GM20000 (cell line): ENCODE data around the gene TSPAN4.

Experiments
- DNase-seq: peaks from one replicate; pipeline ENCODE4 v3.0.0; 2012; ENCODE audit warnings: low spot score
- TF ChIP-seq, protein P1 (sequence below): IDR thresholded peaks from 2 replicates; pipeline ENCODE4 v1.5.1; 2012; ENCODE audit warnings: mild to moderate bottlenecking, control low read depth; ENCODE audit errors: extremely low read depth, missing control alignments

Gene TSPAN4

DNA sequence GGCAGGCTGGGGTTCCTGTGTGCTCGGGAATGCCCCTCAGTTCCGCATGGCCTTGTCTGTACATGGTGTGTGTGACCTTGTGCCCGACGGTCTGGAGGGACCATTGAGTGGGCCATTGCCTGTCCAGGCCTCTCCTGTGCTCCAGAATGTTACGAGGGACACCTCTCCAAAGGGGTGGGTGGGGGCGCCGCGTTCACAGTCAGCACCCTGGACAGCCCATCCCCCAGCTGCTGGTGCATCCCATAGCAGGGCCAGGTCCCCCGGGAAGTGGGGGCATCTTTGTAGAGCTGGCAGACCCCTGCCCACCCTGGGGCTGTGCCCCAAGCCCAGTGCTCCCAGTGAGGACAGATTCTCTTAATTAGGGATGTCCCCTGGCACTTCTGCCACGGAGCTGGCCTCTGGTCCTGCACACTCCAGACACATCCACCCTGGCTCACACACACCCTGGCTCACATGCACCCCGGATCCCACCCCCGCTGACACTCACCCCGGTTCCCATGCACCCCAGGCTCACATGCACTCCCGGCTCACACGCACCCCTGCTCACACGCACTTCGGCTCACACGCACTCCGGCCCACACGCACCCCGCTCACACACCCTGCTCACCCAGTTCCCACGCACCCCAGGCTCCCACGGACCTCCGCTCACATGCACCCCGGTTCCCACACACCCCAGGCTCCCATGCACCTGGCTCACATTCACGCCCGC lies 15.6 kb downstream of the TSPAN4 start:
- TF ChIP-seq, protein P1, sequence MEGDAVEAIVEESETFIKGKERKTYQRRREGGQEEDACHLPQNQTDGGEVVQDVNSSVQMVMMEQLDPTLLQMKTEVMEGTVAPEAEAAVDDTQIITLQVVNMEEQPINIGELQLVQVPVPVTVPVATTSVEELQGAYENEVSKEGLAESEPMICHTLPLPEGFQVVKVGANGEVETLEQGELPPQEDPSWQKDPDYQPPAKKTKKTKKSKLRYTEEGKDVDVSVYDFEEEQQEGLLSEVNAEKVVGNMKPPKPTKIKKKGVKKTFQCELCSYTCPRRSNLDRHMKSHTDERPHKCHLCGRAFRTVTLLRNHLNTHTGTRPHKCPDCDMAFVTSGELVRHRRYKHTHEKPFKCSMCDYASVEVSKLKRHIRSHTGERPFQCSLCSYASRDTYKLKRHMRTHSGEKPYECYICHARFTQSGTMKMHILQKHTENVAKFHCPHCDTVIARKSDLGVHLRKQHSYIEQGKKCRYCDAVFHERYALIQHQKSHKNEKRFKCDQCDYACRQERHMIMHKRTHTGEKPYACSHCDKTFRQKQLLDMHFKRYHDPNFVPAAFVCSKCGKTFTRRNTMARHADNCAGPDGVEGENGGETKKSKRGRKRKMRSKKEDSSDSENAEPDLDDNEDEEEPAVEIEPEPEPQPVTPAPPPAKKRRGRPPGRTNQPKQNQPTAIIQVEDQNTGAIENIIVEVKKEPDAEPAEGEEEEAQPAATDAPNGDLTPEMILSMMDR = no peak
- no peak for DNase-seq

DNA sequence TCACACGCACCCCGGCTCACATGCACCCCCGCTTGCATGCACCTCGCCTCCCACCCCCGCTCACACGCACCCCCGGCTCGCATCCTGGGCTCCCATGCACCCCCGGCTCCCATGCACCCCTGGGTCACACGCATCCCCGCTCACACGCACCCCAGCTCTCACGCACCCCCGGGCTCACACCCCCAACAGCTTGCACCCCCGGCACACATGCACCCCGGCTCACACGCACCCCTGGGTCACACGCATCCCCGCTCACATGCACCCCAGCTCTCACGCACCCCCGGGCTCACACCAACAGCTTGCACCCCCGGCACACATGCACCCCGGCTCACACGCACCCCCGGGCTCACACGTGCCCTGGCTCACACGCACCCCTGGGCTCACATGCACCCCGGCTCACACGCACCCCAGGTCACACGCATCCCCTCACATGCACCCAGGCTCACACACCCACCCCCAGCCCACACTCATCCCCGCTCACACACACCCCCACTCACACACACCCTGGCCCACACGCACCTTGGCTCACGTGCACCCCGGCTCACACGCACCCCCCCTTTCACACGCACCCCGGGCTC lies 16.2 kb downstream of the TSPAN4 start:
- TF ChIP-seq, protein P1 = no peak
- no peak for DNase-seq

DNA sequence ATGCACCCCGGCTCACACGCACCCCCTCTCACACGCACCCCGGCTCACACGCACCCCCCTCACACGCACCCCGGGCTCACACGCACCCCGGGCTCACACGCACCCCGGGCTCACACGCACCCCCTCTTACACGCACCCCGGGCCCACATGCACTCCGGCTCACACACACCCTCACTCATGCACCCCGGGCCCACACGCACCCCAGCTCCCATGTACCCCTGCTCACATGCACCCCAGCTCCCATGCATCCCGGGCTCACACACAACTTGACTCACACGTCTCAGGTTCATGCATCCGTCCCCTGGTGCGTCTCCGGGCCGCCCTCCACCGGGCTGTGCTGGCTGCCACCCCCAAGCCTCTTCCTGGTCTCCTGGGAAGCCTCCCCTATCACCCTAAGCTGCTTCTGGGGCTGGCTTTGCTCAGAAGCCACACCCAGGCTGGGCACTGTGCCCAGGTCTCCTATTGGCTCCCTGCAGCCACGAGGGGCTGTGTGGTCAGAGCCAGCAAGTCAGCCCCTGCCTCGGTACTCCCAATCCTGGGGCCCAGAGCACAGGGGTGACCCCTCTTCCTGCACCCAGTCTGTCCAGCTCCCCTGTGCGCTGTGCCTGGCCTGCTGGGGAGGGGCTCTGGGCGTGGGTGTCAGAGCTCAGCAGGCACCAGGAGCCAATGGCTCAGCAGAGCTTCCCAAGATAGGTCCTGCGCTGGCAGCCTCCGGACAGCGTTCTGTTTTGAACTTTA lies 16.9 kb downstream of the TSPAN4 start:
- TF ChIP-seq, protein P1 = no peak
- DNase-seq = no peak

DNA sequence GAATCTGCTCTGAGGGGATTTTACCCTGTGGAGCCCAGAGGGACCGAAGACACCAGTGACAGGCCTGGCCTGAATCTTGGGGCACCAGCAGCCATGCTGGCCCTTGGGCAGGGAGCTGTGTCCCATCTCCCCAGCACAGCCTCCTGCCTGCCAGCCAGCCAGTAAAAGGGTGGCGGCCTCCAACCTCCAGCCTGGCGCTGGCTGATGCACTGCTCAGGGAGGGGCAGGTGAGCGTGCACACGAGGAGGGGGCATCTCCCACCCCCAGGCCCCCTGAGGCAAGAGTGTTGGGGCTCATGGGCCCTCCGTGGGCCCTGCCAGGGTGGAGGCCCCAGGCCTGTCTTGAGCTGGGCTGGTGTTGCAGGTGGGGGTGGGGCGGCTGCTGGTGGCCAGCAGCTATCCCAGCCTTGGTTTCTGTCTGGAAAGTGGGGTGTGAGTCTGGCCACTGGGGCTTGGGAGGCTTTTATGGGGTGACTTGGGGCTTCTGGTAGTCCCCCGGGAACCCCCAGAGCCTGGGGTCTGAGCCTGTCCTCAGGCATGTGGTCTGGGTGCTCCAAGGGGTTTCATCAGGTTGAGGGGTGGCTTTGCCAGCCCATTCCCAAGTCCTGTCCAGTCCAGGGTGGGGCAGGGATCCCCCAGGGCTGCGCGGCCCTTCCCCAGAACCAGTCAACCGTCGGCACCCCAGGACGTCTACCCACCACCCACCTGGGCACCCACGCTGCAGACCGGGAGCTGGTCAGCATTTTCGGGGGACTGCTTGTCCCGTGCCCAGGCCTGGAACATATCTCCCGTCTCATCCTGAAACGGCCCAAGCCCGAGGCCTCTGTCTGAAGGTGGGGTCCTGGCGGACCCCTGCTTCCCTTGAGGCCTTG lies 17.8 kb downstream of the TSPAN4 start:
- TF ChIP-seq, protein P1 = no peak
- DNase-seq = no peak

DNA sequence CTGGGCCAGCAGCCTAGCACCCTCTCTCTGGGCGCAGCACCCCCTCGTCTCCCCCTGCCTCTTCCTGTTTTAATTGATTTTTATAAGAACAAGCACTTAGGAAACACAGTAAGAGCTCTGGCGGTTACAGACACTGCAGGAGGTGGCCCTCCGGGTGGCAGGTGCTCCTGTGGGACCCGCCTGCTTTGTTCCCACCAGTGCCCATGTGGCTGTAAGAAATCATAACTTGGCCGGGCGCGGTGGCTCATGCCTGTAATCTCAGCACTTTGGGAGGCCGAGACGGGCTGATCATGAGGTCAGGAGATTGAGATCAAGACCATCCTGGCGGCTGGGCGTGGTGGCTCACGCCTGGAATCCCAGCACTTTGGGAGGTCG lies 18.4 kb downstream of the TSPAN4 start:
- DNase-seq = no peak
- TF ChIP-seq, protein P1 = no peak

DNA sequence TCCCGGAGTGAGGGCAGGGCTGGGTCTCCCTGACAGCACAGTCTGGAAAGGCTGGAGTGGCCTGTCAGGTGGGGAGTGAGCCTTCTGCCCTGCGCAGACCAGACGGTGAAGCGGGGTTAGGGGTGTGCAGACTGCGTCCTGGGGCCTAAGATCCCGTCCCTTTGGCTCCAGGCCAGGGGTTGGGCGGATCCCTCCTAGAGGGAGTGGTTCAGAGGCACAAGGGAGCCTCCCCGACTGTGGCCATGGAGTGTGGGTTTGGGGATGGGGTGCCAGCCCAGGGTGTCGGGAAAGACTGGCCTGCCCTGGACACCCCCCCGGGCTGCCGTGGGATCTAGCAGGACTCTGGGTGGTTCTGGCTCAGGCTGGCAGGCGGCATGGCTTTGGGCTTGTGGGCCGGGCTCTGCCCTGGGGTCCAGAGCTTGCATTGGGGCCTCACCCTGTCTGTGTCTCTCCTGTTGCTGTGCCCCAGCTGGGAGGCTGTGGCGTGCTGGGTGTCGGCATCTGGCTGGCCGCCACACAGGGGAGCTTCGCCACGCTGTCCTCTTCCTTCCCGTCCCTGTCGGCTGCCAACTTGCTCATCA lies 19.5 kb downstream of the TSPAN4 start:
- TF ChIP-seq, protein P1 = no peak
- no peak for DNase-seq

DNA sequence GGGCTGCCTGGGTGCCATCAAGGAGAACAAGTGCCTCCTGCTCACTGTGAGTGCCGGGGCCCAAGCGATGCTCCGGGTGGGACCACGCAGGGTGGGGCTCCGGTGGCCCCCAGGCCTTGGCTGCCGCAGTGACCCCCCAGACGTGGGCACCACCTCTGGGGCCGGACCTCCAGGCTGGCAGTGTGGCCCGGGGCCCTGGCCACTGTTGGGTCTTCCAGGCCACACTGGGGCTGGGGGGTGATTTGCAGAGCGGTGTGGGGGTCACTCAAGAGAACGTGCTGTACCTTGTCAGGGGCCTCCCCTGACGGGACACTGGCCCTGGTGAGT lies 20.0 kb downstream of the TSPAN4 start:
- TF ChIP-seq, protein P1 = no peak
- DNase-seq = no peak
